Transverse colon (tissue), 4 donors: ENCODE results near the gene ALDH1L2. TPM values are rescaled to one million over a fixed set of nuclear protein-coding genes. Genes with fewer than 3 reads are reported as not detected.

Experiments
- DNase-seq: peaks from one replicate; pipeline ENCODE4 v3.0.0-alpha.2; 2019
- H3K27ac ChIP-seq, 4 donors: fragments of 200-600 bp; sonication (generic); 2 replicates each; pipeline ENCODE4 v1.5.1; 2016 to 2018; ENCODE audit warnings: inconsistent platforms in 4 of 4
- H3K27me3 ChIP-seq: fragments of 200-600 bp; sonication (generic); 2 replicates; pipeline ENCODE4 v1.5.1; 2017; ENCODE audit warnings: inconsistent platforms
- H3K36me3 ChIP-seq, 4 donors: fragments of 200-600 bp; sonication (generic); 2 replicates each; pipeline ENCODE4 v1.5.1; 2017 to 2019; ENCODE audit warnings: inconsistent platforms in 4 of 4
- H3K4me1 ChIP-seq, 4 donors: fragments of 200-600 bp; sonication (generic); 2 replicates each; pipeline ENCODE4 v1.5.1; 2017 to 2020; ENCODE audit warnings: inconsistent platforms in 4 of 4
- H3K4me3 ChIP-seq, 4 donors: fragments of 200-600 bp; sonication (generic); 1 replicate in 1 of 4; 2 replicates in 3 of 4; pipeline versions ENCODE4 v1.5.1 to v1.6.1; 2017 to 2019; ENCODE audit warnings: inconsistent platforms in 4 of 4
- H3K9me3 ChIP-seq, 2 donors: fragments of 200-600 bp; sonication (generic); 2 replicates each; pipeline ENCODE4 v1.5.1; 2017 to 2019; ENCODE audit warnings: inconsistent platforms in 2 of 2
- EP300 ChIP-seq: sonication (generic); formaldehyde crosslinking; IDR thresholded peaks from one replicate; pipeline ENCODE4 v1.6.1; 2017; ENCODE audit warnings: antibody characterized with exemption, low read depth
- POLR2A ChIP-seq: fragments of 450-650 bp; IDR thresholded peaks from one replicate; pipeline ENCODE4 v1.6.1; 2016; ENCODE audit warnings: antibody characterized with exemption, mild to moderate bottlenecking, moderate library complexity
- POLR2AphosphoS5 ChIP-seq, 3 donors: sonication (generic); formaldehyde crosslinking; IDR thresholded peaks; one replicate each; pipeline ENCODE4 v1.6.1; 2016; ENCODE audit warnings: antibody characterized with exemption in 3 of 3
- WGBS, 2 donors: methylation state at CpG; one replicate each; pipeline ENCODE4 v1.1.5; 2018; ENCODE audit warnings: low coverage in 1 of 2; 5-methylcytosine and 5-hydroxymethylcytosine counted together
- in situ Hi-C, 4 donors: fragments of 200-750 bp; cut with MboI; loops; one replicate each; pipeline versions ENCODE4 v1.15.0 to v1.15.1; 2017; ENCODE audit warnings: low sequenced_read_pairs in 3 of 4, low pct_ligation_motif_present in 1 of 4, low pct_unique_long_range_greater_than_20kb in 1 of 4
- intact Hi-C: fragments of 100-400 bp; cut with DNase I; formaldehyde crosslinking; loops from one replicate; pipeline ENCODE4 v1.15.1; 2023; ENCODE audit warnings: low total_unique reads
- total RNA-seq, 4 donors: library from RNA; depleted of rRNA; stranded (reverse); fragments of >200 nt; gene quantifications; one replicate each; pipeline ENCODE4 v1.1.0, GENCODE V29; 2016
- TF ChIP-seq, protein P1 (sequence below), 5 experiments: fragments of 200-600 bp in 3 of 5; fragments of 450-650 bp in 2 of 5; sonication (generic) in 3 of 5; IDR thresholded peaks; 1 replicate in 2 of 5; 2 replicates in 3 of 5; pipeline ENCODE4 v1.5.1; 2016 to 2017; ENCODE audit warnings: antibody characterized with exemption in 5 of 5, inconsistent platforms in 3 of 5, mild to moderate bottlenecking in 2 of 5, moderate library complexity in 1 of 5

ALDH1L2 gene
- total RNA-seq, 4 donors from 2014 or later = 0.37 to 4.8 (median 2.3) TPM

DNA sequence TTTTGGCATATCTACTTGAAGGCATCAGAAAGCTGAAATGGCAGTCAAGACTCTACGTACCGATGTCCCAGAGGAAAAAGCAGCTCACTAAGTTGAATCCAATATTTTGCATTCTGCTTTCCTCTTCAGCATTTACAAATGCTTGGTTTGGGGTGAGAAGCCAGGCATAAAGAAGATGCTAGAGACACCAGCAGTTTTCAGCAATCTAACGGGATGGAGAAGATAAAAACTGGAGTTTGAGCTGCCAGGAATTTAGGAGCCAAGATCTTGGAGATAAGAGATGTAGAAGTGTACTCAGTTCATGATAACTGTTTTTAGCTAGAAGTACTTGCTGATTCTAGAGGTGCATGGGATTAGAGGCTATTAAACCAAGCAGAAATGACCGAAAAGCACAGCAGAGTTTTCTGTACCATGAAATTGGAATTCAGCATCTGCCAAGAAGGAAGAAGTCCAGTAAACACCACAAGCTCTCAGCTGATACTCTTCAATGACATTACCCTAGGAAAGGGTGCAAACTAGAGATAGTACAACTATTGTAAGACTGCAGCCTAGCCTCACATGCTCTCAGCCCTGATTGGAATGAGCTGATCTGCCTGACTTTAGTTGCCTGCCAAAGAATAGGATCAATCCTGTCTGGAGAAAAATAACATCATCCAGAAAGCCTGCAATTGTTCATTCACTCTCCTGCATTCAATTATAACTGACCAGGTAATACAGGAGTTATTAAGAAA is 7.4 kb upstream of the ALDH1L2 start:
- in situ Hi-C loops (no loop called here), intact Hi-C loops (no loop called here)
- Histone ChIP-seq H3K4me1 (no peaks in the 10 kb centered on the region), H3K36me3 (no peaks in the 10 kb centered on the region), H3K27me3 (peaks cover 6% of the 10 kb centered on the region), H3K4me3 (no peak overlapping the region), H3K9me3 (peaks cover 3% of the 10 kb centered on the region in 2 donors), H3K27ac (no peak overlapping the region)
- no peak for TF ChIP-seq POLR2A
- TF ChIP-seq POLR2AphosphoS5 (IDR thresholded peaks at IDR 0.05) = no peak
- TF ChIP-seq, protein P1, sequence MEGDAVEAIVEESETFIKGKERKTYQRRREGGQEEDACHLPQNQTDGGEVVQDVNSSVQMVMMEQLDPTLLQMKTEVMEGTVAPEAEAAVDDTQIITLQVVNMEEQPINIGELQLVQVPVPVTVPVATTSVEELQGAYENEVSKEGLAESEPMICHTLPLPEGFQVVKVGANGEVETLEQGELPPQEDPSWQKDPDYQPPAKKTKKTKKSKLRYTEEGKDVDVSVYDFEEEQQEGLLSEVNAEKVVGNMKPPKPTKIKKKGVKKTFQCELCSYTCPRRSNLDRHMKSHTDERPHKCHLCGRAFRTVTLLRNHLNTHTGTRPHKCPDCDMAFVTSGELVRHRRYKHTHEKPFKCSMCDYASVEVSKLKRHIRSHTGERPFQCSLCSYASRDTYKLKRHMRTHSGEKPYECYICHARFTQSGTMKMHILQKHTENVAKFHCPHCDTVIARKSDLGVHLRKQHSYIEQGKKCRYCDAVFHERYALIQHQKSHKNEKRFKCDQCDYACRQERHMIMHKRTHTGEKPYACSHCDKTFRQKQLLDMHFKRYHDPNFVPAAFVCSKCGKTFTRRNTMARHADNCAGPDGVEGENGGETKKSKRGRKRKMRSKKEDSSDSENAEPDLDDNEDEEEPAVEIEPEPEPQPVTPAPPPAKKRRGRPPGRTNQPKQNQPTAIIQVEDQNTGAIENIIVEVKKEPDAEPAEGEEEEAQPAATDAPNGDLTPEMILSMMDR (IDR thresholded peaks at IDR 0.05) = no peak
- no peak for TF ChIP-seq EP300
- DNase-seq = no peak
- WGBS, 2 donors = 51 to 81% methylated on average over 3 to 4 of the region's 4 CpGs

DNA sequence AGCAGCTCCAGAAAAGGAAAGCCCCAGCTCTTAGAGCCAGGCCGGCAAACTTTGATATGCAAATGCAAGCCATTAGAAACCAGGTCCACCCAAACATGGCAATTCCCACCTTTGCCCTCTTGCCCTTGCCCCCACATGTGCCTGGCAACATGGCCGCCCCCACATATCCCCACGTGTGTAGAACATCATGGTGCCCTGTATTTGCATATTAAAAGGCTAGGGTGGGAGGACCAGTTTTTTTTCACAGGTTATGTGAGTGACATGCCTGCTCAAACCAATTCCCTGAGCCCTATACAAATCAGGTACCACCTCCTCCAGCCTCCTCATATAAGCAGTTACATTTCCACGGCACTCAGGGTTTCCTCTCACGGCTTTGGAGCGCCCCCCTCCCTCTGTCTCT is 6.1 kb upstream of the ALDH1L2 start:
- Histone ChIP-seq H3K27me3 (peaks cover 6% of the 10 kb centered on the region), H3K36me3 (no peaks in the 10 kb centered on the region), H3K4me3 (no peak overlapping the region), H3K27ac (no peak overlapping the region), H3K9me3 (peaks cover 0 to 3% of the 10 kb centered on the region in 2 donors), H3K4me1 (no peaks in the 10 kb centered on the region)
- intact Hi-C loops (no loop called here), in situ Hi-C loops (no loop called here)
- 78 to 81% methylated on average over 3 to 6 of the region's 6 CpGs for WGBS, 2 donors
- no peak for TF ChIP-seq POLR2AphosphoS5 (IDR thresholded peaks at IDR 0.05)
- TF ChIP-seq POLR2A = no peak
- TF ChIP-seq, protein P1 (IDR thresholded peaks at IDR 0.05) = no peak
- no peak for TF ChIP-seq EP300
- DNase-seq = no peak

DNA sequence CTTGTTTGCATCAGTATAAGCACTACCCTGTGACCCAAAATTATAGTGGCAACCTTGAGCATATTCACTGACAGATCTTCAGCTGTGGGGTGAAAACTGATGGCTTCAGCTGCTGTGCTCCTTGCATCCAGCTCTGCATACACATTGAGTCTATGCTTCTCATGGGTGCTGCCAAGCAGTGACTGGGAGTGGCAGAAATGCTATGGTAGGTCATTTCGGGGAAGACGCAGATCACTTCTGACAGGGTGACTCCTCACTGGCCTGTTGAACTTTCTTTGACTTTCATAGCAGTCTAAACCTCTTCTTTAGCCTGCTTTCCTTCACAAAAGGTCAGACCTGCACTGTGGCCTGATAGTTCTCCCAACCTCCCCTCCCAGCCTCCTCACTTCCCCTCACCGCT is 5.6 kb upstream of the ALDH1L2 start:
- no peak for TF ChIP-seq POLR2AphosphoS5 (IDR thresholded peaks at IDR 0.05)
- no peak for TF ChIP-seq EP300
- TF ChIP-seq, protein P1 (IDR thresholded peaks at IDR 0.05) = no peak
- no peak for TF ChIP-seq POLR2A
- intact Hi-C loops (no loop called here), in situ Hi-C loops (no loop called here)
- peaks cover 0 to 3% of the 10 kb centered on the region in 2 donors for H3K9me3 ChIP-seq
- no peaks in the 10 kb centered on the region for H3K36me3 ChIP-seq
- H3K4me1 ChIP-seq = peaks cover 0 to under 1% (median 0%) of the 10 kb centered on the region in 4 donors
- H3K27me3 ChIP-seq = peaks cover 6% of the 10 kb centered on the region
- 89 to 100% methylated on average over 2 to 3 of the region's 3 CpGs for WGBS, 2 donors
- H3K4me3 ChIP-seq = no peak overlapping the region
- DNase-seq = no peak
- H3K27ac ChIP-seq = no peak overlapping the region

DNA sequence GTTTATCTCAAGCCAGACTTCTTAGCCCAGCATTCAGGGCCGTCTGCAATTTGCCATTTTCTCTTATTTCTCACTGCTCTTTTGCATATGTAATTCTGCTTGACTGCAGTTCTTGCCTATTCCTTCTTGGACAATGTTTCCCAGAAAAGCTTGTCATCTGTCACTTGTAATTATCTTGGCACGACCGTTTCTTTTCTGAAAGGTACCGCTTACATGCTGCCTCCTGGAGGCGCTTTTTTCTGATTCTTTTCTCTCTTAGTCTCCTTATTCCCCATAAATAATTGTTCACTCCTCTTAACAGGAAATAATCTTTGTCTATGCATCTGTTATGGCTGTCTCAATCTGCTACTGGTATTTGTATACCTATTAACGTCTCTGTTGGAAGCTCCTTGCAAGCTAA is 1.2 kb upstream of the ALDH1L2 start:
- Histone ChIP-seq H3K4me1 (peaks cover 0 to 15% (median 6%) of the 10 kb centered on the region in 4 donors), H3K27me3 (peaks cover 7% of the 10 kb centered on the region), H3K9me3 (no peaks in the 10 kb centered on the region), H3K36me3 (no peaks in the 10 kb centered on the region), H3K27ac (no peak overlapping the region), H3K4me3 (no peak overlapping the region)
- no peak for DNase-seq
- in situ Hi-C loops (no loop called here), intact Hi-C loops (no loop called here)
- no peak for TF ChIP-seq EP300
- no peak for TF ChIP-seq POLR2AphosphoS5 (IDR thresholded peaks at IDR 0.05)
- TF ChIP-seq POLR2A = no peak
- TF ChIP-seq, protein P1 (IDR thresholded peaks at IDR 0.05) = no peak
- 86 to 87% methylated on average over 6 of the region's 6 CpGs for WGBS, 2 donors
